ENCODE measurements around the gene S100A8.

Gene S100A8

DNA sequence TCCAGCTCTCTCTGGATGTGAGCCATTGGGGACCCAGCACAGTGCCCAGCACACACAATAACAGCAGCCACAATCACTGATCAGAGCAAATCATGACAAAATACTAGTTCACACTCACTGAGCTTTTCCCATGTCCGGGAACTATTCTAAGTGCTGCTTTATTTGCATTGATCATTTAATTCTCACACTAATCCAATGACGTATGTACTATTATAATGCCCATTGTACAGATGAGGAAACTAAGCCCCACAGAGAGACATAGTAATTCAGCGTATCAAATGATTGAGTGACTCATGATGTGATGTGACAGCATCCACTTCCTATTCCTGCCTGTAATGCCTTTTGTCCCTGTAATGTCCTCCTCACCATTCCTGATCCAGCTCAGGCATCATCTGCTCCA is 1.9 kb upstream of the S100A8 start:
- DNase-seq (ENCODE audit: low read depth, low spot score), result no peak

DNA sequence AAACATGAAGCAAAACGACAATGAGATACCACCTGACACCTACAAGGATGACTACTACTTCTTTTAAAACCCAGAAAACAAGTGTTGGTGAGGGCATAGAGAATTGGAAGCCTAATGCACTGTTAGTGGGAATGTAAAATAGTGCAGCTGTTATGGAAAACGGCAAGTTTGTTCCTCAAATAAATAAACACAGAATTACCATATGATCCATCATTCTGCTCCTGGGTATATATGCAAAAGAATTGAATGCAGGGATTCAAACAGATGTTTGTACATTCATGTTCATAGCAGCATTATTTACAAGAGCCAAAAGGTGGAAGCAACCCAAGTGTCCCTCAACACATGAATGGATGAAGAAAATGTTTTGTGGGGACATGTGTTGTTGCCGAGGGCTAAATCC is 1.4 kb upstream of the S100A8 start:
- DNase-seq (ENCODE audit: low read depth, low spot score), result no peak

GRCh38 chr1:153389973-153390879 is 647 bp downstream of the S100A8 start:
- no peak for DNase-seq (ENCODE audit: low read depth, low spot score)

DNA sequence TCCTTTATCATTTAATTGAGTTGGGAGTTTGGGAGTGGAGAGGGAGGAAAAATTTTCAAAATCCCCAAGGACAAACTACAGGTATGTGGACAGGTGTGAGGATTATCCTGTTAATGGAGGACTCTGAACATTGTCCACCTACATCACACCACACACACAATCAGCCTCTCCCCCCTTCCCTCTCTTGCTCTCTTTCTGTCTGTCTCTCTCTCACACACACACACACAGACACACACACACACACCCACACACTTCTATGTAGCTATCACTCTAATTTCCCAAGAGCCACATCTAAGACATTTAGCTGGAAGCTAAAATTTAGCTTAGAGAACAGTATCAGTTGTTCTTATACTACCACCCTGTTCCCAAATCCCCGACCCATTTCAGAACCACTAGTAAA is 1.5 kb downstream of the S100A8 start:
- no peak for DNase-seq (ENCODE audit: low read depth, low spot score)

DNA sequence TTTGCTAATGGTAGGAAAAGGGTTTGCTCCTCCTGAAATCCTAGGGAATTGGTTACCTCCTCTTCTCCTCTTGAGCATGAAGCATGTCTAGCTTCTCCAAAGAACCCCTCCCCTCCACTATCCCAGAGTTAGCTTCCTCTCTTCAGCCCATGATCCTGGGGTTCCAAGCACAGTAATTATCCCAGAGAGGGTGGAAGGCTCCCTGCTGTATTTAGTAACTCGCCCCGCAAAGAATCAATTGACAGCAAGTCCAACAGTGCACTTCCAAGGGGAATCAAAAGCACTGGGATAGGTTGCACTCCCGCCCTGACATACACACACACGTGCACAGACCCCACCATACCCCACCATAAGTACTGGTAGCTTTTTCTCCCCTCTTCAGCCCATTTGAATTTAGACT is 3.1 kb downstream of the S100A8 start:
- DNase-seq (ENCODE audit: low read depth, low spot score), result no peak

GRCh38 chr1:153387001-153387400 is 3.9 kb downstream of the S100A8 start:
- DNase-seq (ENCODE audit: low read depth, low spot score), result no peak

DNA sequence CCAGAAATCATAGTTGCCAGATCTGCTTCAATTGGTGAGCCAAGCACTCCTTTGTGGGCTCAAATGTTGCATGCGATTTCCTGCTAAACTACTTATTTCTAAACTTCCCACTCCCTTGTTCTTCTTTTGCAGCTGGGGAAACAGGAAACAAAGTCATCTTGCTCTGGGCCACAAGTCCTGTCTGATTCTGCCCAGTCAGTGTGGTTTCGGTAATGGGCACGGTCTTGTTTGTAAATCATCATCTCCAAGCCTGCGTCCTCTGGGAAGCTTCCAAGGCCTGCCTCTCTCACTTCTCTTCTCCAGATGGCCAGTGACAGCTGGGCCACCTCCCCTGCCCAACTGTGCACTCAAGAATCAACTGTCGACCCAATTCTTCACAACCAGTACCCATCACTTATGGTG is 4.4 kb downstream of the S100A8 start:
- no peak for DNase-seq (ENCODE audit: low read depth, low spot score)

GRCh38 chr1:153384958-153385580 is 5.8 kb downstream of the S100A8 start:
- no peak for DNase-seq (ENCODE audit: low read depth, low spot score)

GRCh38 chr1:153380711-153381110 is 10.2 kb downstream of the S100A8 start:
- no peak for DNase-seq (ENCODE audit: low read depth, low spot score)

DNA sequence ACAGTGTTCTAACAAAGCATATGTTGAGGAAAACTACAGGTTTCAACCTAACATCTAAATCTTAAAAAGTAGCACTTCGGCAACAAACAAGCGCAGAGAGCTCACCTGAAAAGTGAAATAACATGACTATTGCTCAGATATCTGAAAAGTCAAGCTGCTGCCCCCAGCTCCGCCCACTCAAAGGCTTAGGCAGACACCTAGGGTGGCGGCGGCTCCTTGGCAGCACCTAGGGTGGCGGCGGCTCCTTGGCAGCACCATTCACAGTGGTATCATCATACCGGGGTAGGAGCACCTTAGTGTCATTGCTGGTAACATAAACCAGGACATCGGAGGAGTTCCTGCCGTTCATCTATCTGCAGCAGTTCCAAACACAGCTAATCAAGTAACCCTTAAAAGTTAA is 11.3 kb downstream of the S100A8 start:
- DNase-seq (ENCODE audit: low read depth, low spot score), result no peak

DNA sequence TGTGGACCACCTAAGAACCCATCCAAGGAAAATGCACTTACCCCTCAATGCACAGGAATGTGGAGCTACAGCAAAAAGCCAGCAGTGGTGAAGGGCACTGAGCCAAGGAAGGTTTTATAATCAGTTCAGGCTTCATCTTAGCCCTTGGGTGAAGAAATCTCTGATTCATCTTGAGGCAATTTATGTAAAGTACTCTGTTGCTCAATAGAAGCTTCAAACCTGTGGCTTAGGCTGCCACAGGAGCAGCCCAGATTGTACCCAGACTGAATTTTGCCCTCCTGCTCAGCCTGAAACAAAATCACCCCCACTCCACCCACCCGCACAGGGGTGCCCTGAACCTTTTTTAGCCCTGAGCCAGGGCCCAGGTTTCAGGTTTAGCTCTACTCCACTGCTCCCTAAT is 15.4 kb downstream of the S100A8 start, which contains the start of gene S100A12:
Gene S100A12, minus strand, starts transcription at position 111 of the 400 bp plus-strand sequence. CDS start 1,029 bp downstream, outside the sequence.
- no peak for DNase-seq (ENCODE audit: low read depth, low spot score)

- no peak for DNase-seq (ENCODE audit: low read depth, low spot score)
These were observed 16.8 kb downstream of the S100A8 start for GRCh38 chr1:153374071-153374470.

DNA sequence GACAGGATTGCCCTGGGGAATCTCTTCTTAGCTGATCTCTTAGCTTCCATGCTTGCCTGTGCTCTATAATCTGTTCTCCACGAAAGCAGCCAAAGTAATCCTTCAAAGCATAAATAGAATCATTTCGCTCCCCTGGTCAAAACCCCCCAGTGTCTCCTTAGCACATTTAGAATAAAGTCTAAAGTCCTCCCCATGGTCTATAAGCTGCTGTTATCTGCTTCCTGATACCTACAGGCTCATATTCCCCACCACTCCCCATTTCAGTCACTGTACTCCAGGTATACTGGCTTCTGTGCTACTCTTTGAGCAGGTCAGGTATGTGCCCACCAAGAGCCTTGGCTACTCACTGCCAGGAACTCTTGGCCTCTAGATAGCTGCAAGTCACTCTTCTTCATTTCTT is 18.3 kb downstream of the S100A8 start:
- no peak for DNase-seq (ENCODE audit: low read depth, low spot score)

- no peak for DNase-seq (ENCODE audit: low read depth, low spot score)
These were observed 19.6 kb downstream of the S100A8 start for GRCh38 chr1:153371231-153371630.

DNA sequence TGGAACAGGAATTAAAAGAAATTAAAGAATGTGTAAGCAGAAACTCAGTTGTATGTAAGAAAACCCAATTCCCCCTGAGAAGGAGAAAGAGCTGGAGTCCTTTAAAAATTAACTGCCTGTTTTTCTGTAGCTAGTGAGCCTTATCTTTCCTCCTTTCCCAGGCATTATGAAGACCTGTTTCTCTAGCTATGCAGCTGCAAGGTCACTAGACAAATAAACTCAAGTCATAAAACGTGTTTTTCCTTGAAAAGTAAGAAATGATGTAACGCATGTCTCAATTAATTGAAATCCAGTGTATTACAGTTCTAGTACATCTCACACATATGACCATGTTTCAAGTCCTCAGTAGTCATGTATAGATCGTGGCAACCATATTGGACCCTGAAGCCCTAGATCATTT is 20.7 kb downstream of the S100A8 start:
- no peak for DNase-seq (ENCODE audit: low read depth, low spot score)

- DNase-seq (ENCODE audit: low read depth, low spot score), result no peak
These were observed 22.4 kb downstream of the S100A8 start for GRCh38 chr1:153368495-153368894.

DNA sequence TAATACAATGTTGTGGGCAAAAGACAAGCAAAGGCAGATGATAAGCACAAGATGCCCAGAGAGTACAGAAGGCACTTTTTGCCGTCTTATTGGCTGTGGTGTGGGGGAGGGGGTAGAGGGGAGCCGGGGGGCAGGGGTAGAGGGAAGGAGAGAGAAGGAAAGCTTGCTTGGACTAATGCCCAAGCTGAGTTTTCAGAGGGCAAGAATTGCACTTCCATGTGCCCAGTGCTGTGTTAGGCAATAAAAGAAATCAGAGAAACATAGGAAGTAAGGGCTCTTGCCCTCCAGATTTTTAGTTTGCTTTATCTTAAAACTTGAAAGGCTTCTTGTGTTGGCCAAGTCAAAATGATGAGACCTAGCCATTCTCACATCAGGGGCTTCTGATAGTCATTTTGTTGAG is 23.8 kb downstream of the S100A8 start:
- DNase-seq (ENCODE audit: low read depth, low spot score), result no peak

DNA sequence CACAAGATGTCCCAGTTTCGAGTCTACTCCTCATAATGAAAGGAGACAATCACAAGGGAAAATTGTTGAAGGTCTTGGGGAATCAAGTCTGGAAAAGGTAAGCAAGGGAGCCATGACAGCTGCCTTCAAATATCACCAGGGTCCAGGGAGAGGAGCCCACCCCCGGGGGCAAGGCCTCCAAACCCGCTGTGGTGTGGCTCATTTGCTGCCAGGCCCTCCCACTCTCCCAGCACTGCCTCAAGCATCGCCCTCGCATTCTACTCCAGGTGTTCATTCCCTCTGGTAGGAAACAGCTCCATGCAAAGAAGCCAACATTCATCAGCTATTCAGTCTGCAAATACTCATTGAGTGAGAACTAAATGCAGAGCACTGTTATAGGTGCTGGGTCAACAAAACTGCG is 24.6 kb downstream of the S100A8 start:
- no peak for DNase-seq (ENCODE audit: low read depth, low spot score)

DNA sequence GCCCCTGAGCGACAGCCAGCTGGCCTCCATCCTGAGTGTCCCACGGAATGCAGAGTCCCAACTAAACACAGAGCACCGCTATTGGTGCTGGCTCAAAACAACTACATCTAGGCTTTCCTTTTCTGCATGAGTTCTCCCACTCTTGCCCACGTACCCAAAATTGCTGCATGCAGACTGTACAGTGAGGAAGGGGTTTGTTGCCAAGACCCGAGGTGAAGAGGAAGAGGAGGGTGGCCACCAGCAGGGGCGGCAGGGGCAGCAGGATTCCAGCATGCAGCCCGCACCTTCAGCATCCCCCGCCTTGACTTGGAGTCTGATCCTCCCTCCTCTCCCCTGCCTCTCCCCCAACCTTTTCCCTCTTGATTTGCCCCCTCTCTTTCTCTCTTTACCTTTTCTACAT is 25.2 kb downstream of the S100A8 start:
- DNase-seq (ENCODE audit: low read depth, low spot score), result no peak

DNA sequence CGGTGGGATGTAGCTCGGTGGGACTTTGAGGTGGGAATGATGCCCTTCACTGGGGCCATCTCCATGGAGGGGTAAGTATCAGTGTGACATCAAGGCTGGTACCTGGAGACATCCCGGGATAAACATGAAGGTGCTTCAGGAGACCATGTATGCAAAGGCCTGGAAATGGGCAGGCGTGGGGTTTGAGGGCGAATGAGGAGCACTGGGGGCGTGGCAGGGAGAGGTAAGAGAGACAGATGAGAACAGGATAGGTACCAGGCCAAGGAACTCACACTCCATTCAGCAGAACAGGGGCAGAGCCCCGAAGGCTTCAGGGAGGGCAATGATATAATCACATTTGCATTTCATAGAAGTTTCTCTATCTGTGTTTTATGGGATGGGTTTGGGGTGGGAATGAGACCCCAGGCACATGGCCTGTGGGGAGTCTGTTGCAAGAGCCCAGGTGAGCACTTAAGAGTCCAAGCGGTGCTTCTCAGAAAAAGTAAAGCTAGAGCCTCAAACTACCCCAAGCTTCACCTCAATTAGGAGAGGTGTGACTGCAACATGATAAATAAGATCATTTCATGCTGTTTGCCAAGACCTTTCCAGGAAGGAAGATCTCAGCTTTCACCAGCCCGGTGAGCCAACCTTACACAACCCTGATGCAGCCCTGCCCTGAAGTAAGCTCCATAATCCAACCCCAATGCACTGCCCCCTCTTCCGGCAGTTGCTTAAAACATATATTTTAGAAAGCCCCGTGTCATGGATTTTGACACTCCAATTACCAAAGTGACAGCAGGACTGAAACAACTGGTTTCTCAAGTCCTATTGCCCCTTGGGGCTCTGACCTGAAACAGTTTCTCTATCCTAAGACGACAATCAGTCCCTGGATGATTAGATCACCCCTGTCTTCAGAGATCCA is 25.9 kb downstream of the S100A8 start:
- DNase-seq (ENCODE audit: low read depth, low spot score), result no peak

DNA sequence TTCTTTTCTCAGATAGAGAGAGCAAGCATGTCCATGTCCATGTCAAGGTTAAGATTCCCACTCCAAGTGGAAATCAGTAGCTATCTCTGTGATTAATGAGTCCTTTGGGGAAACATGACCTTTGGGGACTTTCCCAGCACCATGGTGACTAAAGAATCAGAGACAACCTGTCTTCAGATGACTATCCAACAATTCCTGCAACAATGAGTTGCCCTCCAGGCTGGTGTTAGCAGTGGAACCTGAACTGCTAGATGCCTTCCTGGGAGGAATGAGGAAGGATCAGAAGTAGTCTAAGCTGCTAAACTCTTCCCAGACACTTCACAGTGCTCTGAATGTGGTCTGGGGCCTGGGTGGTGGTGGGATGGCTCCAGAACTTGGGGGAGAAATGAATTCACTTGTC is 26.7 kb downstream of the S100A8 start:
- DNase-seq (ENCODE audit: low read depth, low spot score), result no peak

- no peak for DNase-seq (ENCODE audit: low read depth, low spot score)
These were observed 27.2 kb downstream of the S100A8 start for GRCh38 chr1:153363641-153364040.
